ENCODE results near the gene TRAPPC13.
"Not testable (repeated sequence)": the region's sequence is repeated elsewhere in the genome, so short reads cannot be mapped to it uniquely, and the experiment has no call there.

TRAPPC13 gene

GRCh38 chr5:65624571-65625555 is at the start of gene TRAPPC13, which contains the start of gene SHLD3:
TRAPPC13 (plus strand) TSS chr5:65625027; CDS start chr5:65625061, 34 bp downstream.
SHLD3 (plus strand) TSS chr5:65625027; CDS start chr5:65629588, 4,561 bp downstream.
- Histone ChIP-seq H3K36me3 (ENCODE audit: control insufficient read depth, insufficient read depth, low read length) (peaks cover 5% of the 10 kb centered on the region), H3K27ac (ENCODE audit: low read depth, low read length) (peak within 1 kb of the TSS; percentile 90), H3K27me3 (ENCODE audit: control insufficient read depth, insufficient read depth, low read length) (no peaks in the 10 kb centered on the region), H3K4me3 (ENCODE audit: low read depth, low read length) (peak within 1 kb of the TSS; percentile 100), H3K4me1 (ENCODE audit: control insufficient read depth, insufficient read depth, low read length) (peaks cover 8% of the 10 kb centered on the region; the same call in 1 of the 2 replicates), H3K9ac (ENCODE audit: low read depth, low read length) (peak within 1 kb of the TSS; percentile 83), H3K9me3 (ENCODE audit: control insufficient read depth, insufficient read depth, low read length) (no peaks in the 10 kb centered on the region)

- no peaks in the 10 kb centered on the region for H3K9me3 ChIP-seq (ENCODE audit: control insufficient read depth, insufficient read depth, low read length)
- H3K27ac ChIP-seq (ENCODE audit: low read depth, low read length), result no peak overlapping the region
- H3K9ac ChIP-seq (ENCODE audit: low read depth, low read length), result no peak overlapping the region
- H3K4me1 ChIP-seq (ENCODE audit: control insufficient read depth, insufficient read depth, low read length), result no peaks in the 10 kb centered on the region
- H3K4me3 ChIP-seq (ENCODE audit: low read depth, low read length), result no peak overlapping the region
- peaks cover 70% of the 10 kb centered on the region for H3K36me3 ChIP-seq (ENCODE audit: control insufficient read depth, insufficient read depth, low read length)
- H3K27me3 ChIP-seq (ENCODE audit: control insufficient read depth, insufficient read depth, low read length), result no peaks in the 10 kb centered on the region
Measured at GRCh38 chr5:65577141-65577540, 47.7 kb upstream of the TRAPPC13 start.

GRCh38 chr5:65588694-65589093 is 36.1 kb upstream of the TRAPPC13 start:
- Histone ChIP-seq H3K9me3 (ENCODE audit: control insufficient read depth, insufficient read depth, low read length) (no peaks in the 10 kb centered on the region), H3K27me3 (ENCODE audit: control insufficient read depth, insufficient read depth, low read length) (no peaks in the 10 kb centered on the region), H3K9ac (ENCODE audit: low read depth, low read length) (no peak overlapping the region), H3K4me1 (ENCODE audit: control insufficient read depth, insufficient read depth, low read length) (no peaks in the 10 kb centered on the region), H3K36me3 (ENCODE audit: control insufficient read depth, insufficient read depth, low read length) (peaks cover 77% of the 10 kb centered on the region), H3K27ac (ENCODE audit: low read depth, low read length) (no peak overlapping the region), H3K4me3 (ENCODE audit: low read depth, low read length) (no peak overlapping the region)

- not testable (repeated sequence) for H3K27me3 ChIP-seq (ENCODE audit: control insufficient read depth, insufficient read depth, low read length); H3K4me1 ChIP-seq (ENCODE audit: control insufficient read depth, insufficient read depth, low read length); H3K27ac ChIP-seq (ENCODE audit: low read depth, low read length); H3K4me3 ChIP-seq (ENCODE audit: low read depth, low read length); H3K9ac ChIP-seq (ENCODE audit: low read depth, low read length); H3K9me3 ChIP-seq (ENCODE audit: control insufficient read depth, insufficient read depth, low read length)
- peaks cover 51% of the 10 kb centered on the region for H3K36me3 ChIP-seq (ENCODE audit: control insufficient read depth, insufficient read depth, low read length)
Measured at GRCh38 chr5:65601761-65602160, 23.1 kb upstream of the TRAPPC13 start.

- Histone ChIP-seq H3K36me3 (ENCODE audit: control insufficient read depth, insufficient read depth, low read length) (peaks cover 77% of the 10 kb centered on the region), H3K9me3 (ENCODE audit: control insufficient read depth, insufficient read depth, low read length) (no peaks in the 10 kb centered on the region), H3K4me3 (ENCODE audit: low read depth, low read length) (no peak overlapping the region), H3K27ac (ENCODE audit: low read depth, low read length) (peak overlapping the region; percentile 30), H3K27me3 (ENCODE audit: control insufficient read depth, insufficient read depth, low read length) (no peaks in the 10 kb centered on the region), H3K4me1 (ENCODE audit: control insufficient read depth, insufficient read depth, low read length) (no peaks in the 10 kb centered on the region), H3K9ac (ENCODE audit: low read depth, low read length) (no peak overlapping the region)
Measured at GRCh38 chr5:65611524-65611923, 13.3 kb upstream of the TRAPPC13 start.

- H3K27ac ChIP-seq (ENCODE audit: low read depth, low read length), result peak overlapping the region; percentile 17
Measured at GRCh38 chr5:65612298-65612907, 12.4 kb upstream of the TRAPPC13 start.

GRCh38 chr5:65620021-65620420 is 4.8 kb upstream of the TRAPPC13 start:
- H3K9me3 ChIP-seq (ENCODE audit: control insufficient read depth, insufficient read depth, low read length), result no peaks in the 10 kb centered on the region
- no peak overlapping the region for H3K27ac ChIP-seq (ENCODE audit: low read depth, low read length)
- H3K9ac ChIP-seq (ENCODE audit: low read depth, low read length), result no peak overlapping the region
- no peaks in the 10 kb centered on the region for H3K27me3 ChIP-seq (ENCODE audit: control insufficient read depth, insufficient read depth, low read length)
- no peak overlapping the region for H3K4me3 ChIP-seq (ENCODE audit: low read depth, low read length)
- peaks cover 8% of the 10 kb centered on the region; the same call in 1 of the 2 replicates for H3K36me3 ChIP-seq (ENCODE audit: control insufficient read depth, insufficient read depth, low read length)
- H3K4me1 ChIP-seq (ENCODE audit: control insufficient read depth, insufficient read depth, low read length), result peaks cover 5% of the 10 kb centered on the region; the same call in 1 of the 2 replicates

More at GRCh38 chr5:65612298-65612907, 12.4 kb upstream of the TRAPPC13 start:
- Histone ChIP-seq H3K4me1 (ENCODE audit: control insufficient read depth, insufficient read depth, low read length) (no peaks in the 10 kb centered on the region), H3K4me3 (ENCODE audit: low read depth, low read length) (no peak overlapping the region), H3K36me3 (ENCODE audit: control insufficient read depth, insufficient read depth, low read length) (peaks cover 68% of the 10 kb centered on the region), H3K9ac (ENCODE audit: low read depth, low read length) (no peak overlapping the region), H3K27me3 (ENCODE audit: control insufficient read depth, insufficient read depth, low read length) (no peaks in the 10 kb centered on the region), H3K9me3 (ENCODE audit: control insufficient read depth, insufficient read depth, low read length) (no peaks in the 10 kb centered on the region)

GRCh38 chr5:65621961-65622360 is 2.9 kb upstream of the TRAPPC13 start:
- H3K9me3 ChIP-seq (ENCODE audit: control insufficient read depth, insufficient read depth, low read length); H3K4me1 ChIP-seq (ENCODE audit: control insufficient read depth, insufficient read depth, low read length); H3K4me3 ChIP-seq (ENCODE audit: low read depth, low read length); H3K27ac ChIP-seq (ENCODE audit: low read depth, low read length); H3K9ac ChIP-seq (ENCODE audit: low read depth, low read length); H3K27me3 ChIP-seq (ENCODE audit: control insufficient read depth, insufficient read depth, low read length); H3K36me3 ChIP-seq (ENCODE audit: control insufficient read depth, insufficient read depth, low read length): not testable (repeated sequence)

GRCh38 chr5:65623482-65623881 is 1.3 kb upstream of the TRAPPC13 start:
- Histone ChIP-seq H3K4me3 (ENCODE audit: low read depth, low read length) (peak overlapping the region; percentile 100), H3K36me3 (ENCODE audit: control insufficient read depth, insufficient read depth, low read length) (no peaks in the 10 kb centered on the region), H3K9ac (ENCODE audit: low read depth, low read length) (peak overlapping the region; percentile 83; the same call in 1 of the 2 replicates), H3K4me1 (ENCODE audit: control insufficient read depth, insufficient read depth, low read length) (peaks cover 8% of the 10 kb centered on the region; the same call in 1 of the 2 replicates), H3K27me3 (ENCODE audit: control insufficient read depth, insufficient read depth, low read length) (no peaks in the 10 kb centered on the region), H3K27ac (ENCODE audit: low read depth, low read length) (no peak overlapping the region), H3K9me3 (ENCODE audit: control insufficient read depth, insufficient read depth, low read length) (no peaks in the 10 kb centered on the region)

GRCh38 chr5:65624025-65624570 is 729 bp upstream of the TRAPPC13 start, which contains the start of gene TRIM23:
TRIM23 (minus strand) TSS chr5:65624333; CDS start chr5:65624274, 59 bp downstream.
- Histone ChIP-seq H3K4me1 (ENCODE audit: control insufficient read depth, insufficient read depth, low read length) (peaks cover 8% of the 10 kb centered on the region; the same call in 1 of the 2 replicates), H3K9ac (ENCODE audit: low read depth, low read length) (peak within 1 kb of the TSS; percentile 83), H3K27ac (ENCODE audit: low read depth, low read length) (peak within 1 kb of the TSS; percentile 90), H3K36me3 (ENCODE audit: control insufficient read depth, insufficient read depth, low read length) (no peaks in the 10 kb centered on the region; the same call in 1 of the 2 replicates), H3K9me3 (ENCODE audit: control insufficient read depth, insufficient read depth, low read length) (no peaks in the 10 kb centered on the region), H3K4me3 (ENCODE audit: low read depth, low read length) (peak within 1 kb of the TSS; percentile 100), H3K27me3 (ENCODE audit: control insufficient read depth, insufficient read depth, low read length) (no peaks in the 10 kb centered on the region)

Measured in HUES48 (cell line).